Right lobe of liver (tissue), 4 donors: ENCODE data around the gene NCR3LG1.

Source experiments
- CTCF ChIP-seq, 4 donors: fragments of 200-600 bp in 3 of 4; fragments of 450-650 bp in 1 of 4; IDR thresholded peaks; one replicate each; pipeline versions ENCODE4 v1.5.1 to v1.8.0; 2016 to 2022; ENCODE audit warnings: antibody characterized with exemption in 4 of 4, mild to moderate bottlenecking in 2 of 4
- POLR2A ChIP-seq: fragments of 450-650 bp; IDR thresholded peaks from one replicate; pipeline ENCODE4 v1.6.1; 2017; ENCODE audit warnings: antibody characterized with exemption, mild to moderate bottlenecking
- donor health status: DM: no; HTN: no; CAD: no.
- donor health status: DM: no; HTN: no; CAD: no.
- donor health status: DM: no; HTN: yes; CAD: no.

- TF ChIP-seq POLR2A (no peak), CTCF (IDR thresholded peaks at IDR 0.05) (no peak)
Measured at GRCh38 chr11:17396598-17397310, 45.2 kb downstream of the NCR3LG1 start.
